Non-pigmented ciliary epithelial cell (primary cell): ENCODE results near the gene GTF2E1.
"Not testable (repeated sequence)": the region's sequence is repeated elsewhere in the genome, so short reads cannot be mapped to it uniquely, and the experiment has no call there.

Experiments
- DNase-seq: peaks from one replicate; pipeline ENCODE4 v3.0.0-alpha.2; 2010; ENCODE audit warnings: low read depth

GTF2E1 gene

DNA sequence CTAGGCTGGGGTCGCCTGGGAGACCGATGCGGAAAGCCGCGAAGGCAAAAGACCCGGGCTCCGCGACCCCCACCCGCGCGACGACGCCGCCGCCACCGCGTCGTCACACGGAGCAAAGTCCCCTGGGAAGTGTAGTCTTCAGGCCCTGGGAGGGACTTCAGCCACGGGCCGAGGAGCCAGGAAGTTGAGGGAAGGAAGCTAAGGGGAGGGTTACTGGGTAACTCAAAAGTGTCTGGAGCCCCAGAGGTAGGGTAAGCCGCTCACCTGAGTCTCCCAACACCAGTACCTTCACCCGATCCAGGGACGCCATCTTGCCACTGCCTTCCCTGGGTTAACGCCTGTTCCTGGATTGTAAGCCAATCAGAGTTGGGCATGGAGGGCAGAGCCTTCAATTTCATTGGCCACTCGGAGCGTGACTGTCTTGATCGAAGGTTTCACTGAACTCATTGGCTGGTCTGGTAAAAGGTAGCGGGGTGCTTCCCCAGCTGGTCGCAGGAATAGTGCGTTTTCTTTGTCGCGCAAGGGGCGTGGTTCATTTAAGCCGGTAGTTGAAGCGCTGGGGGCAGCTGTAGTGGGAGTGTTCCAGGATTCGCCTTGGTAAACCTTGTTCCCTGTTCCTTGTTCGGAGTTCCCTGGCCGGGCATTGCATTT lies at the start of gene GTF2E1, which contains the start of gene RABL3:
TSS of gene GTF2E1 (plus strand) at position 547 of the 651 bp plus-strand sequence. CDS start 7,809 bp downstream, outside the sequence.
TSS of gene RABL3 (minus strand) at position 319 of the 651 bp plus-strand sequence. CDS start at position 310, 9 bp downstream.
- DNase-seq: peak; percentile 99

DNA sequence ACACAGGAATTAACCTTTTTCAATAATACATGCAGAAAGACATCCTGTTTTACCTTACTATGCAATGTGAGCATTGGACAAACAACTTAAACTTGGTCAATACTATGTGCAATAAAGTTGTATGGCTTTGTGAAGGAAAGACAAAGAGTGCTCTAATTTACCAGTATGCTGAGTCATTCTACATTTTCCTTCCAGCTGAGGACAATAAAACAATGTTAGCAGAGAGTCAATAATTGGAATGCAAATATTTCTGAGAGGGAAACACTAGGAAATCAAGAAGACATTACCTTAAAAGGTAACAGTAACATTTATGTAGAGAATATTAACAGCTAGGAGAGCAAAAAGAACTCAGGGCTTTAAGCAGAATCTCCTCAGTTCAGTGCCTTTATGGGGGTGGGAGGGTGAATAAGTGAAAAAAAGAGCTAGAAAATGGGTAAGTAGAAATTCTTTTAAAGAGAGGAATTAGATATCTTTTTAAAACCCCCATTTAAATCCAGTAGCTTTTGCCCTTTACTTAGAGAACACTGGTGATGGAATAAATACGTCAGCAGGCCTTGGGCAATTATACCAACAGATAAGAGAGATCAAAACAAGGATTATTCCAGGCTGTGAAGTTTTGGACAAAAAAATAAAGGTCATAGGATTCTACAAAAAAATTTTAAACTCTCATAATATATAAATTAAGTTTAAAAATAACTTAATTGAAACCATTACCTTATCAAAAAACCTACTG lies 48.9 kb upstream of the GTF2E1 start:
- peak; percentile 32 for DNase-seq

DNA sequence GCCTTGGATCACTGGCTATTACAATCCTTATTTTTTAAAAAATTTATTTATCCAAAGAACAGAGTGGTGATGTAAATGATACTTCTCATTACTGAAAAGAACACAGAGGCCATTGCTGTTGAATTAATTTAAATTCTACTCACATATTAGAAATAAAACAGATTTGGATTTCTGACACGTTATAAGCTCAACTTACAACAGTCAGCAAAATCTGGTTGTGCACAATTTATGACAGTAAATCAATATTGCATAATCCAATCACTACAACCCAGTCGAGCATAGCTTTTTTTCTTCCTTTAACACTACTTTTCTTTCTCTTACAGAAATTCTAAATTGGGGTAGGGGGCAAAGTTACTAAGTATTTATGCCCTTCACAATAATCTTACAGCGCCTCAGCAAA lies 43.2 kb upstream of the GTF2E1 start:
- DNase-seq: no peak

DNA sequence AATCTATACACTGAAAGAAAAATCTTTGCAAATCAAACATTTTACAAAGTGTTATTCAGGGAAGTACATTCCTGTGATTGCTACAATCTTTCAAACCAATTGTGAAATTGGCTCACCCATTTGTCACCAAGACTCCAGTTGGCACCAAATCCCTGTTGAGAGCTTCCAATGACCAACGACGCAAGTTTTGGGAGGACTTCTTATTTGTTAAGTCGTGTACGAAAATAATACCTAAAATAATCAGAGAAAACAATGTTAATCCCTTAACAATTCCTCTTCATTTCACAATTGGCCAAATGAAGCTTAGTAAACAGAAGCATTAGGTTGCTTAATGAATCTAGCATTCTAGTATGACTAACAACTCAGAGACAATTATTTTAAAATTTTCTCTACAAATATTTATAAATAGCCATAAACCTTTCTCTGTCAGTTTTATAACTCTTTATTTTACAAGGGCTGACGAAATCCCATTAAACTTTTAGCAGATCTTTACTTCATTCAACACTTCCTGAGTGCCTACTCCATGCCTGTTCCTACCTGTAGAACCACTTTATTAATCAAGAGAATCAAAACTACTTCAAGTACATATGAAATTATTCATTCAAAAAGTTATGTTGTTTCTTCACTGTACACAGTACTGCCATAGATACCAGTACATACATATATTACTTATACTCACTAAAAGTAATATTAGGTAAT lies 36.5 kb upstream of the GTF2E1 start:
- DNase-seq: no peak

DNA sequence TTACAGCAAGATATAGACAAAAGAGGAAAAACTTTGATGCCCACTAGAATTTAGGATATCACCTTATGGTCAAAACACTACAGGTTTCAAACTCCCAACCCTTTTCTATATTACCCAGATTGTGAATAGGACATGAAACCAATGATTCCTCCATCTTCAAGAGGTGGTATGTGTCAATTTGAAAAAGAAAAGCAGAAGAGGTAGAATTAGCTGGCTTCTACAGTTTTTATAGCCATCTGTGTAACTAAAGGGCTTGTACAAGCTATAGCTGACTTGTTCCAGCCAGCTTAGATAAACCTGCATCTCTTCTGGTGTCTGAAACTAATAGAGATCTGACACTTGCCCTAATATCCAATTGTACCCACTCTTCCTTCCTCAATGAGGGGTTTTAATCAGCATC lies 35.6 kb upstream of the GTF2E1 start:
- no peak for DNase-seq

DNA sequence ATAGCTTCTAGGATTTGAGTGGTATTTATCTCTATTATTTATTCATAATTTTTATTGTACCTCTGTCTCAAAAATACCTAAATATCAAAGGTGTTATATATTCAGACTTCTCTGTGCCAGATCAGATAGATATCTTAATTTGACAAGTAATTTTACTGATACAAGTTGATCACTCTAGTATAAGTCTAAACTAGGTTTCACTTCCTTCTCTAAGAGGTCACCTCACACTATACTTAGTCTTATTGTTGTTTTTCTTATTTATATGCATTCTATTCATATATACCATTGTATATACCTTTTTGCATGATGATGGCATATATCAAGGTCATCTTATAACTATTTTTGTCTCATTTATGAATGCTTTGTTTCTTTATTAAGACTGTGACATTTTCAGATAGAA lies 34.1 kb upstream of the GTF2E1 start:
- no peak for DNase-seq

DNA sequence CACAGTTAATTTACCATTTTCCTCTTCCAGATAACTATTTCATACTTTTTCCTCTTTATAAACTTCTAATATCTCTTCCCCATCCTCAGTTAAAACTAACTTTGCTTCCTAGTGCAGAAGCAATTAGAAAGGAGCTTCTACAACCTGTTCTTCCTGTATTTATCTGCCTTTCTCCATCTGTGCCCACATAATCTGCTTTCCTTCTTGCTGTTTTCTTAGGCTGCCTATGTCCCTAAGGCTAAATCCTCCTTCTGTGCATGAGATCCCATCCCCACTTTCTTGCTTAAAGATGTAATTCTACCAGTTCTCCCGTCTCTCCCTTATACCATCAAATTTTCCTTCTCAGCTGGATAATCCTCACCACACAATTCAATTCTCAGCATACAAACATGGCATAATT lies 32.2 kb upstream of the GTF2E1 start:
- DNase-seq: no peak

DNA sequence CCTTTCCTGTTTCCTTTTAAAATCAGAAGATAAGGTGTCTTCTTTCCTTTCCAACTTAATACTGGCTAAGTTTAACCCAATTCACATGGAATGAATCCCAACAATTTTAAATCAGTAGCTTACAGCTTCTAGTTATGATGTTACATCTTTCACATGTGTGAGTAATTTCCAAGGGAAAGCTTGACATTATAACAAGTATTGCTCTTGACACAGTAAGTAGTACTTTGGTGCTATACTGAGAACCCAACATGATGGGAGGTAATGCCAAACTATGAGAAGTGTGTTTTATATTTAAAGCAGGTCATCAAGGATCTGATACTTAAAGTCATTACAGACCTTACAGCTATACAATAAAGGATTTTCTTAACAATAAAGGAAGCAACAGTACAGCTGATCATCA lies 29.3 kb upstream of the GTF2E1 start:
- DNase-seq: no peak

DNA sequence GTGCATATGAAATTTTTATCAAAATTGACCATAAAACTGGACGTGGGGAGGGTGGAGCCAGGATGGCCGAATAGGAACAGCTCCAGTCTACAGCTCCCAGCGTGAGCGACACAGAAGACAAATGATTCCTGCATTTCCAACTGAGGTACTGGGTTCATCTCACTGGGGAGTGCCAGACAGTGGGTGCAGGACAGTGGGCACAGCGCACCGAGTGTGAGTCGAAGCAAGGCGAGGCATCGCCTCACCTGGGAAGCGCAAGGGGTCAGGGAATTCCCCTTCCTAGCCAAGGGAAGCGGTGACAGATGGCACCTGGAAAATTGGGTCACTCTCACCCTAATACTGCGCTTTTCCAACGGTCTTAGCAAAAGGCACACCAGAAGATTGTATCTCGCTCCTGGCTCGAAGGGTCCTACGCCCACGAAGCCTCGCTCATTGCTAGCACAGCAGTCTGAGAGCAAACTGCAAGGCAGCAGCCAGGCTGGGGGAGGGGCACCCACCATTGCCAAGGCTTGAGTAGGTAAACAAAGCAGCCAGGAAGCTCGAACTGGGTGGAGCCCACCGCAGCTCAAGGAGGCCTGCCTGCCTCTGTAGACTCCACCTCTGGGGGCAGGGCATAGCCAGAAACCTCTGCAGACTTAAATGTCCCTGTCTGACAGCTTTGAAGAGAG lies 23.2 kb upstream of the GTF2E1 start:
- DNase-seq: not testable (repeated sequence)

DNA sequence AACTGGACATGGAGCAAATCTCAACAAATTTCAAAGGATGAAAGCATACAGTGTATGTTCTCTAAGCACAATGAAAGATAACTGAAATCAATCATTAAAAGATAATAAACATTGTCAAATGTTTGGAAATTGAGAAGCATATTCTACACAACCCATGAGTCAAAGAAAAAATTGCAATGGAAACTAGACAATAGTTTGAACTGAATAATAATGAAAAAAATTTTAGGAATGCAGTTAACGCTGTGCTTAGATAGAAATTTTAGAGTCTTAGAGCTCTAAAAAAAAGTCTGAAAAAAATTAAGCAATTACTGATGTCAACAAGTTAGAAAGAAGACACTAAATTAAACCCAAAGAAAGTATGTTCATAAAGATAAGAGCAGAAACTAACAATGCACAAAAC lies 15.8 kb upstream of the GTF2E1 start:
- no peak for DNase-seq

DNA sequence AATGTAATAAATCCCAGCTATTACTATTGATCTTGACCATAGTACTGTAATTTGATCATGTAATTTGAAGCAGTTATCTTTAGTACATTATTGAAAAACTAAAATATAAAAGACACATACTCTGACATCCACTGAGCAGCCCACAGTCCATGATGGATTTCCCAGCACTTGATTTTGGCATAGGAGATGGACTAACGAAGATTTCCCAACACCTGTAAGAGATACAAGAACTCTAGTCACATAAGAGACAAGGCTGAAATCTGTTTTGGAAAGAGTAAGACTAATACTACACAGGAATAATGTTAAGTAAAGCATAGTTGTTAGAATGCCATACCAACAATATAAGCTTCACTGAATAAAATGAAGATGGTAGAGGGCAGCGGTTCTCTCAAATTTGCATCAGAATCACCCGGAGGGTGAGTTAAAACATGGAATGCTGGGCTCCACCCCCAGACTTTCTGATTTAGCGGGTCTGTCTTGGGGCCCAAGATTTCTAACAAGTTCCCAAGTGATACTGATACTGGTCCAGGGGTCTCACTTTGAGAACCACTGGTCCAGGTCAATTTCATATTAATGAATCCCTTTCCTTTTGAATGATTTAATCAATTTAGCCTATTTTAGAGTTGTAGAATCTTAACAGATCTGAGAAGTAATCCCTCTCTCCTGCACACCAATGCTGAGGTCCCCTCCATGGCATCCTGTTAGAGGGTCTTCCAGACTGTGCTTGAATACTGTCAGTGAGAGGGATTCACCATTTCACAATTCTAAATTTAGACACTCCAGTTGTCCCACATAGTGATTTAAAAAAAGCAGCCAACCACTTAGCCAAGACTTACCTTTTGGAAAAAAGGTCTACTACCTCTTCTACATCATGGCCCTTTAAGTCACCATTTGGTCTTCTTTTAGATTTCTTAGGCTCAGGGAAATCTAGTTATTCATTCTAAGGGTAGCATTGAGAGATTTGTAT lies 11.7 kb upstream of the GTF2E1 start:
- no peak for DNase-seq

DNA sequence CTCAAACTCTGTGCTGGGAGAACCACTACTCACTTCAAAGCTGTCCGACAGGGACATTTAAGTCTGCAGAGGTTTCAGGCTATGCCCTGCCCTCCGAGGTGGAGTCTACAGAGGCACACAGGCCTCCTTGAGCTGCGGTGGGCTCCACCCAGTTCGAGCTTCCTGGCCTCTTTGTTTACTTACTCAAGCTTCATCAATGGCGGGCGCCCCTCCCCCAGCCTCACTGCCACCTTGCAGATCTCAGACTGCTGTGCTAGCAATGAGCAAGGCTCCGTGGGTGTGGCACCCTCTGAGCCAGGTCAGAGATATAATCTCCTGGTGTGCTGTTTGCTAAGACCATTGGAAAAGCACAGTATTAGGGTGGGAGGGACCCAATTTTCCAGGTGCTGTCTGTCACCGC lies 4.5 kb upstream of the GTF2E1 start:
- DNase-seq: not testable (repeated sequence)

DNA sequence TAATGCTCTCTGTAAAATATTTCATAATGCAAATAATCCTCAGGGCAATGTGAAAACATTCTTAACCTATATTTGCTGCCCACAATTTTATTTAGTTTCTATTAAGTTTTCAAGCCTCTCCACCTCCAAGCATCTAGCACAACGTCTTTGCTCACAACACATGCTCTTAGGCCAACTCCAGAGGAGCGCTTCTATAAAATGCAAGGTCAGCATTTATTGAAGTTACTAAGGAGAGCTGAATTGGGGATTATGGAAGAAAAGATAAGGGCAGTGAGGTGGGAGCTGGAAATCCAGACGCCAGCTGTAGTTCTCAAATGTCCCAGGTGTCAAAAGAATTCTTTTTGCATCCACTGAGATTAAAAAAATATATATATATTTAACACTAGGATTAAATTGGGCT lies 1.2 kb upstream of the GTF2E1 start:
- DNase-seq: no peak

DNA sequence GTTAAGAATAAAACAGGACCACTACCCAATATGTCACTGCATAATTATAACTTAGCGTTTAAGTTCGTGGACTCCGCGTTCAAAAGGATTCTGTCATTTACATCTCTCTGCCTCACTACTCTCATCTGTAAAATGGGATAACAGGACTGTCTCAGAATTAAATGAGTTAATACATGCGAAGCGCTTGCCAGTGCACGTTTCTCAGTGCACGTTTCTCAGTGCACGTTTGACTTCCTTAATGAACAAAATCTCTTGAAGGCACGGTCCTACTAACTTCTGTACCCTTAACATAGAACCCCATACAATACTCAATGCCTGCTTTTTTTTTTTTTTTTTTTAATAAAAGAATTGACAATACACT lies 727 bp upstream of the GTF2E1 start:
- no peak for DNase-seq

DNA sequence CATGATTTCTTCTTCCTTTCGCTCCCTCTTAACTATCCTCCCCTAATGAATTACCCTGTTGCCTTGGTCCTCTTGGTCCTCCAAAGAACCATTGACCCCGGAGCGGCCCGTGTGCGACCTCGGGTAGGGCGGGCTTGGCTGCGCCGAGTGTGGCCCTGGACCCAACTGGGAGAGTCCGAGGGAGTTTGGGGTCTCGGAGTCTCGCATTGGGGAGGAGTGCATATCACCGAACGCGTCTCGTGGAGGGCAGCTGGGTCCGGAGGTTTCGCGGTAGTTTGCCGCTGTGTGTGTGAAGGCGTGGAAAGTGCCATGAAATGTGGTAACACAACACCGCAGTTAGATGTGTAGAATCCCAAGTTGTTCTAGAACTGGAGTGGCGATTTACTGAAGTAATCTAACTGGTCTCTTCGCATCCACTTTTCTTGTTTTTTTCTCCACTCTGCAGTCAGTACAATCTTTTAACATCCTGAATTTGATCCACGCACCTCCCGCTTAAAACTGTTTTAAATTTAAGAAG lies 363 bp downstream of the GTF2E1 start:
- DNase-seq: no peak

DNA sequence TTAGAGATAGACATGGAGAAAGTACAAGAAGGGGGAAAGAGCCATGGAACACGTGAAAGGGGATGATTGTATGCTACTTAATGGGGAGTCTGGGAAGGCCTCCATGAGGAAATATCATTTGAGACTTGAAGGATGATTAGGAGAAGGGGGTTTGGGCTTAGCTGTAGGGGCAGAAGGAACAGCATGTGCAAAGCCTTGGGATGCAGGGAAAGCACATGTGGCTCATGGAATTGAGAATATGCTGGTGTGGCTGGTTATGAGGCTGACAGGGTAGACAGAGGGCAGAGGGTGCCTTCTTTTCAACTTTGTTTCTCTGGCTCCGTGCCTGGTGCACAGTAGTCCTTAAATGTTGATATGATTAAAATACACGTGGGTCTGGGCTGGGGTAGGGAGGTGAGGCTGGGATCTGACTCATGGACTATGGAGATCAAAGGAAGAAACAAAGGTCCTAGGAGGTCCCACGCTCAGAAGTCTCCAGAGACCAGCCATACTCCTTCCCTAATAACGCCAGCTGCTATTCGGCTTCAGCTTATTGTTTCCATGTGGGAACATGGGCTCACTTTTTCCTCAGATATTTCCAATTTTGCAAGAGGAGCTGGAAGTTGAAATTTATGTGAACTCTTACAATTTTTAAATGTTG lies 1.1 kb downstream of the GTF2E1 start:
- no peak for DNase-seq

DNA sequence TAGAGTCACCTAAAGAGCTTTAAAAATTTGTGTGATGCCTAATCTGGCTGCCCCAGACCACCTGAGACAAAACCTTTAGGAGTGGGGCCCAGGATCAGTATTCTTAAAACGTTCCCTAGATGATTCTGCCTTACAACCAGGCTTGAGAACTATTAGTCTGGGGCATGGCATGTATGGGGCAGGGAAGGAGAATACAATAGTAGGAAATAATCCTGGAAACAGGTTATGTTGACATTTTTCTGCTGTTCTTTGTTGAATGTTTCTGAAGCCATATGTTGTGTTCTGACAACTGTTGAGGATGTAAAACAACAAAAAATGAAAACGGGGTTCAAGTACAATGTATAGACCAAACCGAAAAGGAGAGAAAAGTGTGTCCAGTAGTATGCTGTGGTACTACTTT lies 2.9 kb downstream of the GTF2E1 start:
- no peak for DNase-seq

DNA sequence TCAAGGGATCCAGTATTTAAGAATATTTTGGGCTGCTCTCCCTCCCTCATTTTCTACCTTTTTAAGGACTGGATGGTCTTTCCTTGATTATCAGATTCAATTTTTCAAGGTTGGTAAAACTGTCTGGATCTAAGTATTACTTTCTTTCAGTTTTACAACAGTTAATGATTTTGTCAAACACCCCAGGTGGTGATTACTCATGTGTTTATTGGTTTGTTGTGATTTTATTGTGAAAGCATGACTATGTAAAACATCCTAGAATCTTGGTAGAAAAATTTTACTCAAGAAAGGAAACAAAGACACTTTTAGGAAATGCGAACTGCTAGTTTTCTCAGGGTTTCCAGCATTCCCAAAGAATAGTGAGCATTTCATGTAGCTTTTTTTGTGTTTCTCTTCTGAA lies 7.3 kb downstream of the GTF2E1 start:
- DNase-seq: no peak

DNA sequence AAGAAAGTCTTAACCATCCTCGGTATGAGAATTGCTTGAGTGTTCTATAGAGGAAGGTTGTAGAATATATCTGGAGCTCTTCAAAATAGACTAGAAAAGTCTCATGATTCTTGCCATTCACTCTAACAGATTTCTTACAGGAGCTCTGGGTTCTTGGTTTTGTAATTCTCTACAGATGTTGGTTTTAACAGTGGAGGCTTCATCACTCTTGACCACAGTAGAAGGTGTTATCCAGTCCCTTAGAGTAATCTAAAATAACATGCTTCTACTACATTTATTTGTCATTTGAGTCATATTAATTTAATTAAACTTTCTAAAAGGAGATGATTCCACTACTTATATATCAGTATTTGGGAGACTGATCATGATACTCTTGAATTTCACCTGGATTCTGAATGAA lies 9.7 kb downstream of the GTF2E1 start:
- DNase-seq: no peak

DNA sequence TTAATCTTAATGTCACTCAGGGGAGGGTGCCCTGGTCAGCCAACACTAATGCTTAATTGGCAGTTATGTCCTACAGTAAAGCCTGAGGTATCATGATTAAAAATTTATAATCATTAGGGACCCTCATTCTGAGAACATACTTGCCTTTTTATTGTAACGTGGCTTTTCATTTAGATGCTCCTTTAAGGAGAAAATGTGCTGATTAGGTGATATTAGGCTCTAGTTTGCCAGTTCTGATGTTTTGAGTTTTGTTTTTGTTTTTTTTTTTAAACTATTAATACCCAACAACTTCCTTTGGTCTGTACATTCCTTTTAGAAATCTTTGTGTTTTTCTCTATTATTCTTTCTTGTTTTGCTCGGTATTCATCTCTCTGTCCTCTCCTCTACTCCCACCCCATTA lies 10.3 kb downstream of the GTF2E1 start:
- DNase-seq: no peak

DNA sequence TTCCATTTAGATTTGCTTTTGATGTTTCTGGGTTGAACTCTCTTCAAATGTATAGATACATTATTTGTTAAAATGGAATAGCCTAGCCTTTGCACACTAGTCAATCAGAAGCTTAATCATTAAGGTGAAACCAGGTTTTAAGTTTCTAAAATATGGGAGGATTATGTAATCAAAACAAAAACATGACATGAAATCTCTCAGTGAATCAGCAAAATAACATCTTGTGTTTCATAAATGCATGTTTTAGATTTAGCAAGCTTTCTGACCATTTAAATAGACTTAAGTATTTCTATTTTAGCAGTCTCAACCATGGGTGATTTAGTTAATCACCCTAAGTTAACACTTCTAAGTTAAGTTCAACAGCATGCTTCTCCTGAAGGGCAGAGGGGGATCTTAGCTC lies 11.3 kb downstream of the GTF2E1 start:
- DNase-seq: no peak
